ENCODE measurements around the gene MEGF8. TPM values are rescaled to one million over a fixed set of nuclear protein-coding genes. Genes with fewer than 3 reads are reported as not detected.

Gene MEGF8
- total RNA-seq, 1 experiment from 2014 or later: 6.5 TPM

DNA sequence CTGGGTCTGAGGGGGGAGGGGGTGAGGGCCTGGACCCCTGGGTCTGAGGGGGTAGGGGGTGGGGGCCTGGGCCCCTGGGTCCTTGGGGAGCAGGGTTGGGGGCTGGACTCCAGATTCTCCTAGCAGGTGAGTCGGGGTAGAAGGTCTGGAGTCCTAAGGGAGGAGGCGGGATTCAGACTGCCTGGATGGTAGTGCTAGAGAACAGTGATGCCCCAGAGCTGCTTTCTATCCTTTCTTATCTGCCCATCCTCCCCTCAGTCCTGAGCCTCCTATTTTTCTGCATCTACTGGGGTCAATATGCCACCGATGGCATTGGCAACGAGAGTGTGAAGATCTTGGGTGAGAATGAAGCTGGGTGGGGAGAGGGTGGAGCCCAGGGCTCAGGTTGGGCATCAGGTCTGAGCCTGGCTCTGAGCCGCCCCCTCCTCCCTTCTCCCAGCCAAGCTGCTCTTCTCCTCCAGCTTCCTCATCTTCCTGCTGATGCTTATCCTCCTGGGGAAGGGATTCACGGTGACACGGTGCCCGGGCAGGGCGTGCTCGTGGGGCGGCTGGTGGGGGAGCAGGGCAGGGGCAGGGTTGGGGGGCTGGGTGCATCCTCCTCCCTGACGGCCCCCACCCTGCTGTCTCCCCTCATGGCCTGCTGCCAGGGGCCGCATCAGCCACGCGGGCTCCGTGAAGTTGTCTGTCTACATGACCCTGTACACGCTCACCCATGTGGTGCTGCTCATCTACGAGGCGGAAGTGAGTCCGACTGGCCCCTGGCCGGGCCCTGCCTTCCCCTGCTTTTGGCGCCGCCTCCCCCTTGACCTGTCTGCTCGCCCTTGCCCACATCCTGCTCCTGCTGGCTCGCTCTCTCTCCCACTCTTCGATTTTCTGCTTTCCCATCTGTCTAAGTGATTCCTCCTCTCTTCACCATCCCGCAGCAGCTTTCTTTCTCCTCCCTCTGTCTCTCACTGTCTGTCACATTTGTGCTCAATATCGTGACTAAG lies 8.9 kb upstream of the MEGF8 start:
- no peaks in the 10 kb centered on the region for H3K36me3 ChIP-seq (ENCODE audit: insufficient read depth, low read length)
- H3K79me2 ChIP-seq (ENCODE audit: low read length): no peaks in the 10 kb centered on the region
- peak overlapping the region; percentile 67 for H3K4me3 ChIP-seq (ENCODE audit: low read length)
- H2AFZ ChIP-seq (ENCODE audit: low read length): peak overlapping the region; percentile 93
- H3K27ac ChIP-seq (ENCODE audit: low read length): peak overlapping the region; percentile 49
- peak; percentile 77 for DNase-seq
- H3K9me2 ChIP-seq (replicated peaks; ENCODE audit: insufficient read depth, low read length): no peaks in the 10 kb centered on the region
- peaks cover 32% of the 10 kb centered on the region for H3K4me1 ChIP-seq (ENCODE audit: low read length)
- no peaks in the 10 kb centered on the region for H3K27me3 ChIP-seq (ENCODE audit: low read length)
- no peaks in the 10 kb centered on the region for H4K20me1 ChIP-seq (ENCODE audit: insufficient read depth, low read depth, low read length)
- peak overlapping the region; percentile 68 for H3K4me2 ChIP-seq (ENCODE audit: low read depth, low read length, poor library complexity, severe bottlenecking)
- H3K9ac ChIP-seq (ENCODE audit: low read length): peak overlapping the region; percentile 72
- H3K9me3 ChIP-seq (ENCODE audit: low read length): no peaks in the 10 kb centered on the region

DNA sequence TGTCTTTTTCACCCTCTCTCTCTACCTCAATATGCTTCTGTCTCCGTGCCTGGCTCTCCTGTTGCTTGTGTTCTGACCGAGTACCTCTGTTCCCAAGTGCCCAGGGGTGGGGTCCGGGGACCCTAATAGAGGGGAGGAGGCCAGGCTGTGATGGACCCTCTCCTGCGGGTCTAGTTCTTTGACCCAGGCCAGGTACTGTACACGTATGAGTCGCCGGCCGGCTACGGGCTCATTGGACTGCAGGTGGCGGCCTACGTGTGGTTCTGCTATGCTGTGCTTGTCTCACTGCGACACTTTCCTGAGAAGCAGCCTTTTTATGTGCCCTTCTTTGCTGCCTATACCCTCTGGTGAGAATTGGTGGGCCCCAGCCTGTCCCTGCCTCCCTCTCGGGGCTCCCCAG lies 7.9 kb upstream of the MEGF8 start:
- peak; percentile 42 for DNase-seq
- Histone ChIP-seq H3K9me3 (ENCODE audit: low read length) (no peaks in the 10 kb centered on the region), H3K4me1 (ENCODE audit: low read length) (peaks cover 32% of the 10 kb centered on the region), H3K4me2 (ENCODE audit: low read depth, low read length, poor library complexity, severe bottlenecking) (peak overlapping the region; percentile 68), H3K79me2 (ENCODE audit: low read length) (no peaks in the 10 kb centered on the region), H3K9me2 (replicated peaks; ENCODE audit: insufficient read depth, low read length) (no peaks in the 10 kb centered on the region), H3K9ac (ENCODE audit: low read length) (peak overlapping the region; percentile 72), H4K20me1 (ENCODE audit: insufficient read depth, low read depth, low read length) (no peaks in the 10 kb centered on the region), H3K27ac (ENCODE audit: low read length) (0 out of 2 replicates have a peak overlapping the region, but pooled peaks have one; percentile 49), H3K4me3 (ENCODE audit: low read length) (peak overlapping the region; percentile 67; the same call in 1 of the 2 replicates), H3K36me3 (ENCODE audit: insufficient read depth, low read length) (no peaks in the 10 kb centered on the region), H2AFZ (ENCODE audit: low read length) (peak overlapping the region; percentile 93), H3K27me3 (ENCODE audit: low read length) (no peaks in the 10 kb centered on the region)

DNA sequence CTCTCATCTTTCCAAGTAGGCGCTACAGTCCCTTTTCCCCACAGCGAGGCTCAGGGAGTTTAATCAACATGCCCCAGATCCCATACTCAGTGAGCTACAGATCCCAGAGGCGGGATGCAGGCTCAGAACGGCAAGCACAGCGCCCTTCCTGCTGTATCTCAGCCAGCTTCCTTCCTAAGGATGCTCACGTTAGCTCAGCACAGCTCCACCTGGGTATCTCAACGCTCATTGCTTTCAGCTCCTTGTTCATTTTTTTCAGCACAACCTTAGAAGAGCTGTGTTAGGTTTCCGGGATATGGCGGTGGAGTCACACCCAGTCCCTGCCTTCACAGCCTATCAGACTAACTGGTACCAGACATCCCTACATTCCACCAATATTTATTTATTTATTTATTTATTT lies 3.1 kb upstream of the MEGF8 start:
- H4K20me1 ChIP-seq (ENCODE audit: insufficient read depth, low read depth, low read length): no peaks in the 10 kb centered on the region
- no peak overlapping the region for H3K27ac ChIP-seq (ENCODE audit: low read length)
- H3K27me3 ChIP-seq (ENCODE audit: low read length): no peaks in the 10 kb centered on the region

DNA sequence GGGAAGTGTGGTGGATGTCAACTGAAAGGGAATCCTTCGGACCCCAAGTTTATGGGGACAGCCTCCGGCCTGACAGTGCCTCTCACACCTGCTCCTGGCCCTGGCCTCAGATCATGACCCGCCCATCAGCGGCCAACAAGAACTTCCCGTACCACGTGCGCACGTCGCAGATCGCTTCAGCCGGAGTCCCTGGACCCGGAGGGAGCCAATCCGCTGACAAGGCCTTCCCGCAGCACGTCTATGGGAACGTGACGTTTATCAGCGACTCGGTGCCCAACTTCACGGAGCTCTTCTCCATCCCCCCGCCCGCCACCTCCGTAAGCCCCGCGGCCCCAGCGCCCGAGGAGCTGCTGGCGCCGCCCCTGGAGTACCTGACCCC lies 2.0 kb upstream of the MEGF8 start:
- Histone ChIP-seq H3K4me1 (ENCODE audit: low read length) (peaks cover 33% of the 10 kb centered on the region), H3K36me3 (ENCODE audit: insufficient read depth, low read length) (no peaks in the 10 kb centered on the region), H3K9ac (ENCODE audit: low read length) (no peak overlapping the region), H2AFZ (ENCODE audit: low read length) (no peak overlapping the region), H3K4me3 (ENCODE audit: low read length) (no peak overlapping the region), H3K9me3 (ENCODE audit: low read length) (no peaks in the 10 kb centered on the region), H4K20me1 (ENCODE audit: insufficient read depth, low read depth, low read length) (no peaks in the 10 kb centered on the region), H3K27ac (ENCODE audit: low read length) (no peak overlapping the region), H3K9me2 (replicated peaks; ENCODE audit: insufficient read depth, low read length) (no peaks in the 10 kb centered on the region), H3K79me2 (ENCODE audit: low read length) (peaks cover 29% of the 10 kb centered on the region), H3K4me2 (ENCODE audit: low read depth, low read length, poor library complexity, severe bottlenecking) (no peak overlapping the region), H3K27me3 (ENCODE audit: low read length) (no peaks in the 10 kb centered on the region)
- no peak for DNase-seq

More for the DNA sequence above, 3.1 kb upstream of the MEGF8 start:
- no peaks in the 10 kb centered on the region for H3K9me3 ChIP-seq (ENCODE audit: low read length)
- no peaks in the 10 kb centered on the region for H3K9me2 ChIP-seq (replicated peaks; ENCODE audit: insufficient read depth, low read length)
- no peaks in the 10 kb centered on the region for H3K36me3 ChIP-seq (ENCODE audit: insufficient read depth, low read length)
- H3K4me2 ChIP-seq (ENCODE audit: low read depth, low read length, poor library complexity, severe bottlenecking): no peak overlapping the region
- no peak overlapping the region for H3K4me3 ChIP-seq (ENCODE audit: low read length)
- no peak overlapping the region for H2AFZ ChIP-seq (ENCODE audit: low read length)
- peaks cover 26% of the 10 kb centered on the region for H3K4me1 ChIP-seq (ENCODE audit: low read length)
- H3K79me2 ChIP-seq (ENCODE audit: low read length): peaks cover 18% of the 10 kb centered on the region
- DNase-seq: peak; percentile 38
- no peak overlapping the region for H3K9ac ChIP-seq (ENCODE audit: low read length)

DNA sequence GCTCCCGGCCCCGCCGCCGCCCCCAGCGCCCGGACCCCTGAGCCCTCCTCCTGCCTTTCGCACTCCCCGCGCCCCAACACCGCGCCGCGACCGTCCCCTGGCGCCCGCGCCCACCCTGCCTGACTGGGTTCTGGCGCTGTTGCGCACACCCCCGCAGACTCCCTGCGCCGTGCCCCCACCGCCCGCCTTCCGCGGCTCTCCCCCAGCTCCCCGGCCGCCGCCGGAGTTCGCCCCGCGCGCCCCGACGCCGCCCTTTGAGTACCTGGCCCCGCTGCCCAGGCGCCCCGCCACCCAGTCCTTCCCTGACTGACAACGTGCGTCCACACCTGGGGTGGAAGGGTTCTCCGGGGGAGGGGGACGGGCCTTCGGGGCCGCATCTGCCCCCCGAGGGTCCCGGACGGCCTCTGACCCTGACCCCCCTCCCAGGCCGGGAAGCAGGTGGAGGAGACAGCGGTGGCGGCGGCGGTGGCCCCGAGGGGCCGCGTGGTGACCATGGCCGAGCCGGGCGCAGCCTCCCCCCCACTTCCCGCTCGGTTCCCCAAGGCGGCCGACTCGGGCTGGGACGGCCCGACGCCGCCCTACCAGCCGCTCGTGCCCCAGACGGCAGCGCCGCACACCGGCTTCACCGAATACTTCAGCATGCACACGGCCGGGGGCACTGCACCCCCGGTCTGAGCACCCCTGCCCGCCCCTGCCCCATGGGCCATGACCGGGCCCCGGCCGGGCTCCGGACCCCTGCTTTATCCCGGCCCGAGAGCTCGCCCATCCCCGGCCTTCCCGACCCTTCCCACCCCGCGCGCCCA lies 1.4 kb upstream of the MEGF8 start:
- Histone ChIP-seq H3K4me1 (ENCODE audit: low read length) (peaks cover 36% of the 10 kb centered on the region), H3K36me3 (ENCODE audit: insufficient read depth, low read length) (no peaks in the 10 kb centered on the region), H3K4me3 (ENCODE audit: low read length) (peak overlapping the region; percentile 65; the same call in 1 of the 2 replicates), H2AFZ (ENCODE audit: low read length) (peak overlapping the region; percentile 45; the same call in 1 of the 2 replicates), H3K9me2 (replicated peaks; ENCODE audit: insufficient read depth, low read length) (no peaks in the 10 kb centered on the region), H3K27ac (ENCODE audit: low read length) (no peak overlapping the region), H3K9ac (ENCODE audit: low read length) (peak overlapping the region; percentile 65), H3K4me2 (ENCODE audit: low read depth, low read length, poor library complexity, severe bottlenecking) (peak overlapping the region; percentile 81), H4K20me1 (ENCODE audit: insufficient read depth, low read depth, low read length) (no peaks in the 10 kb centered on the region), H3K79me2 (ENCODE audit: low read length) (peaks cover 35% of the 10 kb centered on the region), H3K9me3 (ENCODE audit: low read length) (no peaks in the 10 kb centered on the region), H3K27me3 (ENCODE audit: low read length) (no peaks in the 10 kb centered on the region)
- peak; percentile 68 for DNase-seq

DNA sequence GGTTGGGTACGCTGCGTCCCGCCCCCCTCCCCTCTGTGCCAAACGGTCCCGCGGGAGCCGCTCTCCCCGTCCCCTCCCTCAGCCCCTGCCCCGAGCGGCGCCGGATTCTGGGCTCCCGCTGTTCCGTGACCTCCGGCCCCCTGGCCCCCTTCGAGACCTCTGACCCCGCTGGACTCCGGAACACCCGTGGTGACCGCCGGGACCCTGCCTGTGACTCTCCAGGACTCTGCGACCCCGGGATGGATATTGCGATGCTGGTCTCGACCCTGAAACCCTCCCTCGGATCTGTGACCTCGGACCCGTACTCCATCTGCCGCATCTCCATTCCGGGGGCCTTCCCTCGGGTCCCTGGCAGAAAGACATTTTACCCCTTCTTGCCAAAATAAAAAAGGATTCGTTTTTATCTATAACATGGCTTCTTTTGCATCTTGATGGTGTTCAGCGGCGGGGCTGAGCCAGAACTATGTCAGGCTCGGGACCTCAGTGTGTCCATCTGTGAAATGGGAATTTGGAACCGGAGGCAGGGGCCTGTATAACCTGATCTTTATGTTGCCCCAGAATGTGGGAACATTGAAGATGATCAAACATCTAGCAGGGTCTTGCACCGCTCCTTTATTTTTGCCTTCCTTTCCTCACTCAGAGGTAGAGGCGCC lies 654 bp upstream of the MEGF8 start:
- peak overlapping the region; percentile 67 for H3K27ac ChIP-seq (ENCODE audit: low read length)
- H3K9me2 ChIP-seq (replicated peaks; ENCODE audit: insufficient read depth, low read length): no peaks in the 10 kb centered on the region
- H3K9me3 ChIP-seq (ENCODE audit: low read length): no peaks in the 10 kb centered on the region
- H3K27me3 ChIP-seq (ENCODE audit: low read length): no peaks in the 10 kb centered on the region
- peaks cover 42% of the 10 kb centered on the region for H3K79me2 ChIP-seq (ENCODE audit: low read length)
- no peaks in the 10 kb centered on the region for H3K36me3 ChIP-seq (ENCODE audit: insufficient read depth, low read length)
- H3K4me1 ChIP-seq (ENCODE audit: low read length): peaks cover 36% of the 10 kb centered on the region
- H3K9ac ChIP-seq (ENCODE audit: low read length): peak overlapping the region; percentile 65
- peak overlapping the region; percentile 81 for H3K4me2 ChIP-seq (ENCODE audit: low read depth, low read length, poor library complexity, severe bottlenecking)
- no peak for DNase-seq
- H3K4me3 ChIP-seq (ENCODE audit: low read length): peak overlapping the region; percentile 65
- H4K20me1 ChIP-seq (ENCODE audit: insufficient read depth, low read depth, low read length): no peaks in the 10 kb centered on the region
- H2AFZ ChIP-seq (ENCODE audit: low read length): peak overlapping the region; percentile 83

DNA sequence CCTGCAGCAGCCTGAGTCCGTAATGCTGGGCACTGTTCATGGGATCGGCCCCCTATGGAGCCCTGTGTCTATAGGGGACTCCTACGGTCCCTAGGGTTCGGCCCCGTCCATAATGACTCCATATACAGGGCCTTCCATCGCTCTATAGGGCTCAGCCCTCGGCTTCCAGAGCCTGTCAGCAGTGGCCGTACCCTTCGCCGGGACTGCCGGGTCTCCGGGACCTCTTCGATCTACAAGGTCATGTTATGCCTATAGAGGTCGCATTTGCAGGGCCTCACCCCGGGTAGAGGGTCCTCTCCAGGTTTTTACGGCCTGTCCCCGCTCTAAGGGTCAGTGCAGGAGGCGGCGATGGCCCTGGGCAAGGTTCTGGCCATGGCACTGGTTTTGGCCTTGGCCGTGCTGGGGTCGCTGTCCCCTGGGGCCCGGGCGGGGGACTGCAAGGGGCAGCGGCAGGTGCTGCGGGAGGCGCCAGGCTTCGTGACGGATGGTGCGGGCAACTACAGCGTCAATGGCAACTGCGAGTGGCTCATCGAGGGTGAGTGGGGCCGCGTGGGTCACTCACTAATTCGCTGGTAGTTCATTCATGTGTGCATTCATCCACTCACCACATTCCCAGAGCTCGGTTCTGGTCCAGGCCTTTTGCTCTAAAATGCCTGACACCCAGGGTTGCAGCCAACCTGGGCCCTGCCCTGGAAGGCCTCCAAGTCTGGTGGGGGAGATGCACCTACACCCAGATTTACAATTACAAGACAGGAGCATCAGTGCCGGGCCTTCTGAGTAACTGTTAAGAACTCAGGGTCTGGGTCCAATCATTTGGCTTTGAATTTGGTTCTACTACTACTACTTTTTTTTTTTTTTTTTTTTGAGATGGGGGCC lies 699 bp downstream of the MEGF8 start:
- H3K9me3 ChIP-seq (ENCODE audit: low read length): no peaks in the 10 kb centered on the region
- no peaks in the 10 kb centered on the region for H3K9me2 ChIP-seq (replicated peaks; ENCODE audit: insufficient read depth, low read length)
- H3K4me3 ChIP-seq (ENCODE audit: low read length): peak overlapping the region; percentile 88
- no peaks in the 10 kb centered on the region for H3K27me3 ChIP-seq (ENCODE audit: low read length)
- peak; percentile 72 for DNase-seq
- H2AFZ ChIP-seq (ENCODE audit: low read length): 0 out of 2 replicates have a peak overlapping the region, but pooled peaks have one; percentile 22
- H4K20me1 ChIP-seq (ENCODE audit: insufficient read depth, low read depth, low read length): no peaks in the 10 kb centered on the region
- peak overlapping the region; percentile 93 for H3K9ac ChIP-seq (ENCODE audit: low read length)
- peak overlapping the region; percentile 66 for H3K27ac ChIP-seq (ENCODE audit: low read length)
- H3K36me3 ChIP-seq (ENCODE audit: insufficient read depth, low read length): no peaks in the 10 kb centered on the region
- peak overlapping the region; percentile 82 for H3K4me2 ChIP-seq (ENCODE audit: low read depth, low read length, poor library complexity, severe bottlenecking)
- peaks cover 54% of the 10 kb centered on the region for H3K79me2 ChIP-seq (ENCODE audit: low read length)
- H3K4me1 ChIP-seq (ENCODE audit: low read length): peaks cover 36% of the 10 kb centered on the region

Measured in Karpas-422 (cell line).